Cerebellar cortex (tissue), 1 donor: ENCODE measurements around the gene IKBKE.

Experiments
- DNase-seq: peaks from one replicate; pipeline ENCODE4 v3.0.0-alpha.2; 2015; ENCODE audit warnings: low spot score

Gene IKBKE

DNA sequence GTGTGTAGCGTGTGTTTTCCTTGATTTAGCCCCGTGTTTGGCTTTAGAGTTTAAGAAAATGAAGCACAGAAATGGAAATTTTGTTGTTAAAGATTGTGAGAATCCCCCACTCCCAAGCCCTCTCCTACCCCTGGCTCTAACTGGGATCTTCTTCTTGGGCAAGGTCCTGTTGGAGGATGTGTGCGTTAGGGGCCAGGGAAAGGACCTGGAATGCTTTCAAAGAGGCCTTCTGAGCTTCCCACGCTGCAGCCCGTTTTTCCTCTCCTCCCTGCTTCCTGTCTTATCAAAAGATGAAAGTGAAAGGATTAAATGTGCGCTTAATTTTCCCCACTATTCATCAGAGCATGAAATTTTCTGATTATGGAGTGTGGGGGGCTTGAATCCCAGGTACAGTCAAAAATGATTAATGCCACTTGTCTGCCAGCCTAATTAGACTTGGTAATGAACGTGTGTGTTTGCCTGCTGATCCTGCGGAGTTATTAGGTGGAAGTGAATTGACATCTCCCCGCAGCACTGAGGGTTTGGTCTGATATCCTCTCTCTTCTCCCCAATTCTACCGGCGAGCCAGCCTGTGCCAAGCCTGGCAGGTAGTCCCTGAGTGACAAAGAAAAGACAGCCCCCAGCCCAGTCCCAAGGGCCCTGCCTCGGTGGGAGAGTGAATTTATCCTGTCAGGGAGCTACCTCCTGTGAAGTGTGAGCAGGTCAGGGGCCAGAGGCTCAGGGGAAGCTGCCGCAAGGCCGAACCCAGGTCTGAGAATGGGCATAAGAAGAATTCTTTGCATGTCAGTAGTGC is 42.0 kb downstream of the IKBKE start:
- no peak for DNase-seq

DNA sequence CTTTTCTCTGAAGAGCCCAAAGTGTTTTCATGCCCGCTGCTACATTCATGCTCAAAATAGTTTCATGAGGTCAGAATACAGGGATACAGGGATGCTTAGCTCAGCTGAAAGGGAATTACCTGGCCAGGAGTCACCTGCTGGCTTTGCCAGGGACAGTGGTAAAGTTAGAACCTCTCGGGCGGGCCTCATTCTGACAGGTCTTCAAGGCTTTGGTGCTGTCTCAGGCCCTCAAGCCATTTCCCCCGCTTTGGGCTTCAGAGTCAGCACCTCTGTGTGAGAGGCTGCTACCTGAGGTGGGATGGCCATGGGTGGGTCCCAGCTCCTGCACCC is 42.5 kb downstream of the IKBKE start:
- DNase-seq: no peak

- no peak for DNase-seq
Observed at GRCh38 chr1:206513312-206514111, 43.2 kb downstream of the IKBKE start.

DNA sequence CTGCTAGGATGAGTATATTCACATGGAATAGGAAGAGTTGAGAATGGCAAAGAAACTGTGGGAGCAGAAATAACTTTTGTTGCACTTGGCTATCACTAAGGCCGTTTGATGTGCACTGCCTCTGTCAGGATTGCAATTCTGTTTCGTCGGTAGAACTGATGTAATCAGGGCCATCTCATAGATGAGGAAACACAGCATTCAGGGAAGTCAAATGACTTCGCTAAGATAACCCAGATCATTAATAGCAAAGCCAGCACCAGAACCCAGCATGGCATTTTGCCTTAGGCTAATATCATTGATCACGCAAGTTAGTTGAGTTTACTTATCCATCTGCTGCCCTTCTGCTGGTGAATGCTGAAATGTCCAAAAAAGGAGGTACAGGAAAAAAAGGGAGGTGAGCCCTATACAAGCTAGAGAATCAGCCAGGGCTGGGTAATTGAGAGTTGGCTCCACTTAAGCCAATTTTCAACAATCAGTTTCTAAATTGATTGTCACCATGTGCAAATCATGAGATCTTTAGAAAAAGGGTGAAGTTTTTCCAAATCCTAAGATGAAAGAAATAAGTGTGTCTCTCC is 44.6 kb downstream of the IKBKE start:
- no peak for DNase-seq

GRCh38 chr1:206516728-206516990 is 46.4 kb downstream of the IKBKE start:
- no peak for DNase-seq

- no peak for DNase-seq
Observed at GRCh38 chr1:206517784-206518183, 47.5 kb downstream of the IKBKE start.

- no peak for DNase-seq
Observed at GRCh38 chr1:206518206-206518605, 47.9 kb downstream of the IKBKE start.

DNA sequence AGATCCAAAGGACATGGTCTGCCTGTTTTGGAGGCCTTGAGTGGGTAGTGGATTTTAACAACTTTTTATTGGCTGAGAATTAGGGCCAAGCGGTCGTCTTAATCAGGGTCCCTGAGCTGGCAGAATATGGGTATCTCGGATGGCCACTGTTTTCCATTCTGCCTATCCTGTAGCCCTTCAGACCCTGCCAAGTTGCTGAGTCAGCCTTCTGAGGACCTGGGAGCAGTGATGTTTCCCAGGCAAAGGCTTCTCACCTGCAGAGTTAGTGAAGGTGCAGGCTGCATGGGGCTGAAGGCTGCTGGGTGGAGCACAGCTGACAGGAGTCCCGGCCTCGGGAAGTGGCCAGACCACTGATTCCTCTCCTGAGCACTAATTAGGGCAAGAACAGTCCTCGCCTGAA is 48.5 kb downstream of the IKBKE start:
- DNase-seq: no peak

GRCh38 chr1:206521127-206521526 is 50.9 kb downstream of the IKBKE start:
- DNase-seq: no peak

- no peak for DNase-seq
Observed at GRCh38 chr1:206521694-206522402, 51.6 kb downstream of the IKBKE start.

DNA sequence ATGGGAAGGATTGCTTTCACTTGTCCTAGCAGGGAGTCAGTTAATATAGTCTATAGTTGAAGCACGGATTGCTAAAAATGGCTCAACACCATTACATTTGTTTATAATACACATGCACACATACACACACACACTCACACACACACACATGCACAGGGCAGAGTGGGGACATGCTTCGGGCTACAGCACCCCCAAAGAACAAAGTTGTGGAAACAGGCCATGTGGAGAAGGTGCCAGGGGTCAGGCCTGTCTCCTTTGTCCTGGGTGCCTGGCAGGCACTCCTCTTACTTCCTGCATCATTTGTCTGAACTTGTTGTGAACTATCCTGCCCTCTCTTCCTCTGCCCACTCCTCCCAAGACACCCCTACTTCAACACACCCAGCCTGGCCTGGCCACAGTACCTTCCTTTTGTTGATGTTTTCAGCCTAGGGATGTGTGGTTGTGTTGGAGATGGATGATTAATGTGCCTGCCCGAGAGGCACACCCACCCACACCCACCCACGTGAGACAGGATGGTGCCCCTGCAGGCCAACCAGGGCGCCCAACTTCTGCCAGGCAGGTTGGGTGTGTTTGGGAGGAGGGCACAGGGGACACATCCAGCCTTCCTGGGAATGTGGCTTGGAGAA is 54.6 kb downstream of the IKBKE start:
- DNase-seq: no peak

DNA sequence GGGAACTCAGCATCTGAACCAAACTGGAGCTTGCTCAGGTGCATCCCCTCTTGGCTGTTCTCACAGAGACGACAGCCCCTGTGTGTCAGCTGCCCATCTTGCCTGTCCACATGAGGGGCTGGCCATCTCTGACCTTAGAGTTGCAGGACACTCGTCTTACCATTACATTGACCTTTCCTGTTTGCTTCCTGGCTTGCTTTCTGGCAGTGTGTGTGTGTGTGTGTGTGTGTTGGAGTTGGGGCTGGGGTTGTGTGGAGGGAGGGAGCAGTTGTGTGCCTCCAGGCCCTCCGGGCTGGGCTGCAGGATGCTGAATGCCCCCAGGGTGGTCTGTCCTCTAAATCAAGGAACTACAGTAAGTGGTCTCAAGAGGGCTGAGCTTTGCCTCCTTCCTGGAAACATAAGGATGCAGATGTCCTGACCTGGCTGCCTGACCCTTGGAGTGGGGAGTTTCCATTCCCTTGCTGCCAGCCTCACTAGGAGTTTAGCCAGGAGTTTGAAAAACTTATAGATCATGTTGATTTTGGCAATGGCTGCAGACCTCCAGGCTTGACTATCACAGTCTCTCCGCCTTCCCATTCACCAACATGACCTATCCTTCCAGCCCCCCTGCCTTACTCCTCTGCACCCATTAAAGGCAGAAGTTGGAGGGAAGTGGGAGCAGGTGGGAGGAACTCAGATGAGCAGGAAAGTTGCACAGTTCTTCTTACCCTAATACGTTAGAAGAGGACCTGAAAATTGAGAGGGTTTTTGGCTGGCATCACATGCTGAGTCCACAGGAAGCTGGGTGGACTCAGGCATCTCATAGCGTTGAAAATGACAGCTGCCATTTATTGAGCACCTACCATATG is 56.0 kb downstream of the IKBKE start:
- DNase-seq: no peak

DNA sequence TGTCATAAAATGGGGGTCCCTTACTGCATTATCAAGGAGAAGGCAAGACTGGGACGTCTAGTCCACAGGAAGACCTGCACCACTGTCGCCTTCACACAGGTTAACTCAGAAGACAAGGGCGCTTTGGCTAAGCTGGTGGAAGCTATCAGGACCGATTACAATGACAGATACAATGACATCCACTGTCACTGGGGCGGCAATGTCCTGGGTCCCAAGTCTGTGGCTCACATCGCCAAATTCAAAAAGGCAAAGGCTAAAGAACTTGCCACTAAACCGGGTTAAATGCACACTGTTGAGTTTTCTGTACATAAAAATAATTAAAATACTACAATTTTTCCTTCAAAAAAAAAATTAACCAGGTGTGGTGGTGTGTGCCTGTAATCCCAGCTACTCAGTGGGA is 59.1 kb downstream of the IKBKE start:
- no peak for DNase-seq

DNA sequence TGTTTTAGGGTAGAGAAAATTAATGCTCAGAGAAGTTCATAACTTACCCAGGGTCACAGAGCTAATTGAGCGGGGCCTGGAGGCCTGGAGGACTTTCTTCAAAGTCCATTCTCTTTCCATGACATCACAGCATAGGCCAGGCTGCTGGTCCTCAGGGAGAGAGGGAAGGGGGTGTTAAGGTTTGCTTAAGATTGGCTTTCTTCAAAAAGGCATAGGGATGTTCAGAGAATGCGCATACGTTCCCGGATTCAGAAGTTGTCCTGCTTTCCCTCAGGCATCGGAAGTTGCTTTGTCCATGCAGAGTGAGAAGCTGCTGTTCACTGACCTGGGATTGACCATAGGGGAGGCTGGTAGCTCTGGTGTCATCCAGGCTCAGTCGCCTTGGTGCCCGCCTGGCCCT is 62.1 kb downstream of the IKBKE start:
- no peak for DNase-seq

GRCh38 chr1:206534552-206534951 is 64.3 kb downstream of the IKBKE start:
- DNase-seq: no peak

DNA sequence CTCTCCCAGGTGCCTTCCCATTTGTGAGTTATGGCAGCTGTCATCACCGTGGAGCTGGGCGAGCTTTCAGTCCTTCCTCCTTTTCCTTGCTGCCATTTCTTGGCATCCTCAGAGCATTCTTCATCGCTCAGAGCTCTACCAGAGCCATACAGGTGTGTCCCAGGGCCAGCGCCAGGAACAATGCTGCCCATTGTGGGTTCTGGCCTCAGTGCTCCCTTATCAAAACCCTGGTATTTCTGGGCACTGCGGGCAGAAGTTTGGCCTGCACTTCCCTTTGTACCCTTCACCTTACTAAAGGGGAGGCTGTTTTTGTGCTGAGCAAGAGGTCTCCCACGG is 65.5 kb downstream of the IKBKE start:
- DNase-seq: no peak

GRCh38 chr1:206537141-206537540 is 66.9 kb downstream of the IKBKE start:
- no peak for DNase-seq

DNA sequence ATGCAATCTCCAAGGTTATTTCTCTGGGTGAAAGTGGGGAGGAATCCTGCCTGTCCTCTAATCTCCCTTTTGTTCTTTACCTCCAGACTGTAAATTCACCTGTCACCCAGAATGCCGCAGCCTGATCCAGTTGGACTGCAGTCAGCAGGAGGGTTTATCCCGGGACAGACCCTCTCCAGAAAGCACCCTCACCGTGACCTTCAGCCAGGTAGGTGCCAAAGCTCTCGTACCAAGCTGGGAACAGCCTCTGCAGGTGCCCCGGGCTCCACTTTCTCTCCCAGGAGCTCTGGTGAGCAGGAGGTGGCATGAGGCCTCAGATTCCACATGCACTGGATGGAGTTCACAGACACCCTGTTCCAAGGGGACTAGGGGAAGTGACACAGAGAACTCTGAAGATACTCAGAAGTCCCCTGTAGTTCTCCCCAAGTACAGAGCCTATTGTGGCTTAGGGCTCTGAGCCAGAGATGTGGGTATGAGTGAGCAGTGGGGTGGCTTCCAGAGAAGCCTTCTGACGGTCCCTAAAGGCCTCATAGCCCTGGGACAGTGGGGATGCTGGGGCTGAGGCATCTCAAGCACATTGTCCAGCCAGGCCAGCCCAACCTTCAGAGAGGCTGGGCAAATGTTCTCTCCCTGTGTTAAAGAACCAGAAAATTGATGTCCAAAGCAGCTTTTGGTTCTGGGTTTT is 68.0 kb downstream of the IKBKE start:
- DNase-seq: no peak

DNA sequence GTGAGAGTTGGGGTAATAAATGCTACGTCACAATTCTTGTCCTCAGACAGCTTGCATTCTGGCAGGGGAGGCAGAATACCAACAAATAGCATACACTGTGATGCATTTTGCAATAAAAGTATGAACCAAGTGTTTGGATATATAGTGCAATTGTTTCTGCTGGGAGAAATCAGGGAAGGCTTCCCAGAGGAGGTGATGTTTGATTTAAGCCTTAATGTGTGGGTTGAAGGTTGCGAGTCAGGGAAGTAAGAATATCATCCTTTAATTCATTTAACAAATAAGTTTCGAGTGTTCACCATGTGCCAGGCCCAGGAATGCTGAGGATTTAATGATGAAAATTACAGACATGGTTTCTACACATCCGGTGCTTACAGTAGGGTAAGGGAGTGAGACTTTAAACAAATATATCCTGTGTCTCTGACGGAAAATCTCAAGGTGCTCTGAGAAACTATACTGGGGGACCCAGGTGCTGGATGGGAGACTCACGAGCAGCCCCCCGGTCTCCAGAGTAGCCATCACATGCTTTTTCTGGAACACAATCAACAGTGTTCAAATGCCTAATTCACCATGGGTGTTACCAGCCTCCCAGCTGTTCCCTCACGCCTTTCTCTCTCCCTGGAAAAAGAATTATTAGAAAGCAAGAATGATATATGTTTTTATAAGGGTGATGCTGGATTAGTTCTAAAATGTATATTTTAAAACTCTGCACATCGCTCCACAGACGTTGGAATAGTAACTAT is 68.8 kb downstream of the IKBKE start:
- DNase-seq: no peak

DNA sequence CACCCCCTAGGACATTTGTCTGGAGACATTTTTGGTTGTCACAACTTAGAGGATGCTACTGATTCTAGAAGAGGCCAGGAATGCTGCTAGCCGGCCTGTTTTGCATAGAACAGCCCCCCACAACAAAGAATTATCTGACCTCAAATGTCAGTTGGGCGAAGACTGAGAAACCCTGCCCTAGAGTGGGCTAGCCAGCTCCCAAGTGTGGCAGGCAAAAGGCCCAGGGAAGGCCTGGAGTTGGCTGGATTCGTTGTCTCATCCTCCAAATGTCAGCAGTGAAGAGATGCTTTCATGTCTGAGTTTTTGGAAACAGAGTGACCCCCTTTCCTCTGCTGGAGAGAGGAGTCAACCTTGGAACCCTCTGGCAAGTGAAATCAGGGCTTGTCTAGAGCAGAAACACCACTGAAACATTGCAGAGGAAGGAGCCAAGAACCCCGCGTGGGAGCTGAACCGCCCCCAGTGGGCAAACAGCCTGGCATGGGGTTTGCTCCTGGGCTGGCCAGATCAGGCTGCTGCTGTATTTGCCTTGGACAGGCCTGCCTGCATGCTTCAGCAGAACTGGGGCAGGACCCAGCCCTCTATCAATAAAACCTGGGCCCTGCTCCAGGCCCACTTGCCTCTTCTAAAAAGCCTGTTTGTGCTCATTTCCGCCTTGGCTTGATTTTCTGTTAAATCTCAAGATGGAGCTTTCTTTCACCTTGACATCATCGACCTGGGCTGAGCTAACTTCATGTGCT is 69.9 kb downstream of the IKBKE start:
- peak; percentile 49 for DNase-seq
